Loucy (cell line): ENCODE data around the gene WBP1L.

Source experiments
- CTCF ChIP-seq: fragments of 200-600 bp; sonication (generic); conservative IDR thresholded peaks from 2 replicates; pipeline ENCODE4 v1.5.1; 2014; ENCODE audit warnings: mild to moderate bottlenecking, antibody characterized with exemption, low read length
- EZH2phosphoT487 ChIP-seq: fragments of 200-600 bp; IDR thresholded peaks from 2 replicates; pipeline ENCODE4 v1.6.1; 2018; ENCODE audit warnings: antibody characterized with exemption, mild to moderate bottlenecking, moderate library complexity, borderline replicate concordance

GRCh38 chr10:102785818-102786217 lies 42.1 kb downstream of the WBP1L start:
- no peak for TF ChIP-seq CTCF
- TF ChIP-seq EZH2phosphoT487: no peak
